Breast epithelium (tissue), 3 donors: ENCODE data around the gene RPP14.

Experiments used
- POLR2A ChIP-seq: fragments of 450-650 bp; IDR thresholded peaks from one replicate; pipeline ENCODE4 v1.6.1; 2016; ENCODE audit warnings: antibody characterized with exemption, mild to moderate bottlenecking, moderate library complexity
- TF ChIP-seq, protein P1 (sequence below), 3 donors: fragments of 450-650 bp; IDR thresholded peaks; one replicate each; pipeline ENCODE4 v1.5.1; 2016 to 2017; ENCODE audit warnings: antibody characterized with exemption in 3 of 3, mild to moderate bottlenecking in 3 of 3, moderate library complexity in 3 of 3

DNA sequence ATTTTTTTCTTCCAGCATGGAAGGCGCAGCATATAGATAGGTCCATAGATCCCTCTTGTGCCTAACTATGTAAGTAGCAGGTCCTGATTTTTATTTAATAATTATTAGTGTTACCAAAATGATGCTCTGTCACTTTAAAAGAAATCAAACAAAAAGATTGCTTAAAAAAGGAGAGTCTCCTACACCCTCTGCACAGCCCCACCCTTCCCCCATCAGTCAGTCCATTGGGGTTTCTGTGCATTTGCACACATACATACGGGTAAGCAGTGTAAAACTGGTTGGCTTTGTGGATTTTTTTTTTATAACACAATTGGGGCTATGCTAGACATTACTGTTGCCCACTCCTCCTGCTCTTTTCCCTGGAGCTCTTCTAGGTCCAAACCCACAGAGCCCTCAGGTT lies 7.0 kb upstream of the RPP14 start:
- TF ChIP-seq, protein P1, sequence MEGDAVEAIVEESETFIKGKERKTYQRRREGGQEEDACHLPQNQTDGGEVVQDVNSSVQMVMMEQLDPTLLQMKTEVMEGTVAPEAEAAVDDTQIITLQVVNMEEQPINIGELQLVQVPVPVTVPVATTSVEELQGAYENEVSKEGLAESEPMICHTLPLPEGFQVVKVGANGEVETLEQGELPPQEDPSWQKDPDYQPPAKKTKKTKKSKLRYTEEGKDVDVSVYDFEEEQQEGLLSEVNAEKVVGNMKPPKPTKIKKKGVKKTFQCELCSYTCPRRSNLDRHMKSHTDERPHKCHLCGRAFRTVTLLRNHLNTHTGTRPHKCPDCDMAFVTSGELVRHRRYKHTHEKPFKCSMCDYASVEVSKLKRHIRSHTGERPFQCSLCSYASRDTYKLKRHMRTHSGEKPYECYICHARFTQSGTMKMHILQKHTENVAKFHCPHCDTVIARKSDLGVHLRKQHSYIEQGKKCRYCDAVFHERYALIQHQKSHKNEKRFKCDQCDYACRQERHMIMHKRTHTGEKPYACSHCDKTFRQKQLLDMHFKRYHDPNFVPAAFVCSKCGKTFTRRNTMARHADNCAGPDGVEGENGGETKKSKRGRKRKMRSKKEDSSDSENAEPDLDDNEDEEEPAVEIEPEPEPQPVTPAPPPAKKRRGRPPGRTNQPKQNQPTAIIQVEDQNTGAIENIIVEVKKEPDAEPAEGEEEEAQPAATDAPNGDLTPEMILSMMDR (IDR thresholded peaks at IDR 0.05) = no peak
- no peak for TF ChIP-seq POLR2A
